Breast epithelium (tissue), 3 donors: ENCODE data around the gene GTPBP10.

Experiments
- POLR2A ChIP-seq: fragments of 450-650 bp; IDR thresholded peaks from one replicate; pipeline ENCODE4 v1.6.1; 2016; ENCODE audit warnings: antibody characterized with exemption, mild to moderate bottlenecking, moderate library complexity
- POLR2AphosphoS5 ChIP-seq, 3 donors: sonication (generic); formaldehyde crosslinking; IDR thresholded peaks; one replicate each; pipeline ENCODE4 v1.6.1; 2017; ENCODE audit warnings: antibody characterized with exemption in 3 of 3
- TF ChIP-seq, protein P1 (sequence below), 3 donors: fragments of 450-650 bp; IDR thresholded peaks; one replicate each; pipeline ENCODE4 v1.5.1; 2016 to 2017; ENCODE audit warnings: antibody characterized with exemption in 3 of 3, mild to moderate bottlenecking in 3 of 3, moderate library complexity in 3 of 3

DNA sequence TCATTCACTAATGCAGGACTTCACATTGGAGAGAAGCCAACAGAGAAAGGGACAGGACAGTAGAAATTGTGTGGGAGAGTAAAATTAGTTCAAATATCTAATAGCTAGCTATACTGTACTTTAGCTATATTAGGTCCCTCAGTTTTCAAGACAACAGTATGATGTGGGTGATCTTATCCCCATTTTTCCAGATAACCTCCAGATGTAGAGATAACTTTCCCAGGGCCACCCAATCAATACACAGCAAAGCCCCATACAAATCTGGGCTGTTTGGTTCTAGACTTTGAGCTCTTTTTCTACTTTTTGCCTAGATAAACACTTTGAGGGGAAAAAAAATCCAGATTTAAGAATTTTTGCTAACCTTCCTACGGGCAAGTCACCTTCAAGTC lies 56.3 kb downstream of the GTPBP10 start:
- TF ChIP-seq, protein P1, sequence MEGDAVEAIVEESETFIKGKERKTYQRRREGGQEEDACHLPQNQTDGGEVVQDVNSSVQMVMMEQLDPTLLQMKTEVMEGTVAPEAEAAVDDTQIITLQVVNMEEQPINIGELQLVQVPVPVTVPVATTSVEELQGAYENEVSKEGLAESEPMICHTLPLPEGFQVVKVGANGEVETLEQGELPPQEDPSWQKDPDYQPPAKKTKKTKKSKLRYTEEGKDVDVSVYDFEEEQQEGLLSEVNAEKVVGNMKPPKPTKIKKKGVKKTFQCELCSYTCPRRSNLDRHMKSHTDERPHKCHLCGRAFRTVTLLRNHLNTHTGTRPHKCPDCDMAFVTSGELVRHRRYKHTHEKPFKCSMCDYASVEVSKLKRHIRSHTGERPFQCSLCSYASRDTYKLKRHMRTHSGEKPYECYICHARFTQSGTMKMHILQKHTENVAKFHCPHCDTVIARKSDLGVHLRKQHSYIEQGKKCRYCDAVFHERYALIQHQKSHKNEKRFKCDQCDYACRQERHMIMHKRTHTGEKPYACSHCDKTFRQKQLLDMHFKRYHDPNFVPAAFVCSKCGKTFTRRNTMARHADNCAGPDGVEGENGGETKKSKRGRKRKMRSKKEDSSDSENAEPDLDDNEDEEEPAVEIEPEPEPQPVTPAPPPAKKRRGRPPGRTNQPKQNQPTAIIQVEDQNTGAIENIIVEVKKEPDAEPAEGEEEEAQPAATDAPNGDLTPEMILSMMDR (IDR thresholded peaks at IDR 0.05), result no peak
- no peak for TF ChIP-seq POLR2A
- no peak for TF ChIP-seq POLR2AphosphoS5 (IDR thresholded peaks at IDR 0.05)
